Panc1 (cell line): Measurements from ENCODE around the gene ENPP1. TPM values are rescaled to one million over a fixed set of nuclear protein-coding genes. Genes with fewer than 3 reads are reported as not detected.

ENCODE experiments used
- ATAC-seq: fragments of 200-7000 bp; cut with Tn5 transposase; 2 replicates; pipeline ENCODE4 v1.9.1; 2020; ENCODE audit warnings: mild to moderate bottlenecking, moderate library complexity
- BruUV-seq: library from RNA; stranded (reverse); fragments of 400-500 nt; replicated peaks from 2 replicates; lab custom pipeline; 2021; lab: Mats Ljungman, UMichigan
- CTCF ChIA-PET: fragments of 300-600 bp; sonication (Branson Sonifier 250); formaldehyde crosslinking; loops from one replicate; lab custom pipeline; 2022; ENCODE audit warnings: antibody characterized with exemption; lab: Charles Lee
- POLR2A ChIA-PET: fragments of 300-600 bp; sonication (Branson Sonifier 250); formaldehyde crosslinking; loops from one replicate; lab custom pipeline; 2022; ENCODE audit warnings: antibody characterized with exemption; lab: Charles Lee
- DNase-seq: peaks from one replicate; pipeline ENCODE4 v3.0.0-alpha.2; 2010; ENCODE audit warnings: low read depth, low spot score
- H3K27ac ChIP-seq: 2 replicates; pipeline ENCODE4 v1.5.1; 2011; ENCODE audit warnings: mild to moderate bottlenecking, low read length, inconsistent platforms
- H3K27me3 ChIP-seq: fragments of 200-500 bp; sonication (Bioruptor generic); 2 replicates; pipeline ENCODE4 v1.6.0; 2014; ENCODE audit warnings: low read length, inconsistent platforms; ENCODE audit not compliant: control insufficient read depth, insufficient read depth
- H3K36me3 ChIP-seq: fragments of 200-500 bp; sonication (Bioruptor generic); 2 replicates; pipeline ENCODE4 v1.5.1; 2014; ENCODE audit warnings: inconsistent platforms, mild to moderate bottlenecking, low read length, moderate library complexity; ENCODE audit not compliant: control insufficient read depth, insufficient read depth
- H3K4me1 ChIP-seq: 2 replicates; pipeline ENCODE4 v1.5.1; 2011; ENCODE audit warnings: inconsistent platforms, mild to moderate bottlenecking, low read length, moderate library complexity; ENCODE audit not compliant: control insufficient read depth, insufficient read depth
- H3K4me3 ChIP-seq, 2 experiments: 2 replicates each; pipeline ENCODE4 v1.5.1; 2011 to 2012; ENCODE audit warnings: low read depth in 2 of 2, low read length in 2 of 2, mild to moderate bottlenecking in 2 of 2, inconsistent platforms in 1 of 2, moderate library complexity in 1 of 2
- H3K9me3 ChIP-seq: fragments of 200-500 bp; sonication (Bioruptor generic); 2 replicates; pipeline ENCODE4 v1.5.1; 2014; ENCODE audit warnings: low read depth, mild to moderate bottlenecking, inconsistent platforms, low read length, moderate library complexity; ENCODE audit not compliant: control insufficient read depth, insufficient read depth
- POLR2AphosphoS5 ChIP-seq: IDR thresholded peaks from 2 replicates; pipeline ENCODE4 v1.6.1; 2012; ENCODE audit warnings: mild to moderate bottlenecking, low read depth, low read length, moderate library complexity
- SIN3A ChIP-seq: IDR thresholded peaks from 2 replicates; pipeline ENCODE4 v1.6.1; 2012; ENCODE audit warnings: low read depth, mild to moderate bottlenecking, low read length, moderate library complexity, borderline replicate concordance; ENCODE audit not compliant: insufficient read depth
- TCF7L2 ChIP-seq: IDR thresholded peaks from 2 replicates; pipeline ENCODE4 v1.6.1; 2011; ENCODE audit warnings: mild to moderate bottlenecking, low read depth, low read length, inconsistent platforms
- in situ Hi-C: cut with HindIII; loops from 2 replicates; pipeline ENCODE4 v1.10.0; 2016; ENCODE audit warnings: low sequenced_read_pairs, low pct_unique_long_range_greater_than_20kb
- intact Hi-C: fragments of 100-400 bp; cut with micrococcal nuclease; formaldehyde crosslinking; loops from one replicate; pipeline ENCODE4 v1.10.0; 2022; ENCODE audit not compliant: unreplicated experiment
- total RNA-seq: library from RNA; stranded (reverse); gene quantifications from one replicate; pipeline ENCODE4 v1.2.1, GENCODE V29; 2021; ENCODE audit not compliant: unreplicated experiment
- TF ChIP-seq, protein P1 (sequence below), 2 experiments: IDR thresholded peaks; 2 replicates each; pipeline ENCODE4 v1.6.1; 2011 to 2012; ENCODE audit warnings: low read depth in 2 of 2, control low read depth in 1 of 2, low read length in 1 of 2, mild to moderate bottlenecking in 1 of 2, moderate library complexity in 1 of 2; ENCODE audit not compliant: insufficient read depth in 1 of 2
- TF ChIP-seq, protein P2 (sequence below): fragments of 450-650 bp; IDR thresholded peaks from 2 replicates; pipeline ENCODE4 v1.5.1; 2017; ENCODE audit warnings: mild to moderate bottlenecking

The ENPP1 gene
- total RNA-seq, 1 experiment from 2014 or later = 6.8 TPM

DNA sequence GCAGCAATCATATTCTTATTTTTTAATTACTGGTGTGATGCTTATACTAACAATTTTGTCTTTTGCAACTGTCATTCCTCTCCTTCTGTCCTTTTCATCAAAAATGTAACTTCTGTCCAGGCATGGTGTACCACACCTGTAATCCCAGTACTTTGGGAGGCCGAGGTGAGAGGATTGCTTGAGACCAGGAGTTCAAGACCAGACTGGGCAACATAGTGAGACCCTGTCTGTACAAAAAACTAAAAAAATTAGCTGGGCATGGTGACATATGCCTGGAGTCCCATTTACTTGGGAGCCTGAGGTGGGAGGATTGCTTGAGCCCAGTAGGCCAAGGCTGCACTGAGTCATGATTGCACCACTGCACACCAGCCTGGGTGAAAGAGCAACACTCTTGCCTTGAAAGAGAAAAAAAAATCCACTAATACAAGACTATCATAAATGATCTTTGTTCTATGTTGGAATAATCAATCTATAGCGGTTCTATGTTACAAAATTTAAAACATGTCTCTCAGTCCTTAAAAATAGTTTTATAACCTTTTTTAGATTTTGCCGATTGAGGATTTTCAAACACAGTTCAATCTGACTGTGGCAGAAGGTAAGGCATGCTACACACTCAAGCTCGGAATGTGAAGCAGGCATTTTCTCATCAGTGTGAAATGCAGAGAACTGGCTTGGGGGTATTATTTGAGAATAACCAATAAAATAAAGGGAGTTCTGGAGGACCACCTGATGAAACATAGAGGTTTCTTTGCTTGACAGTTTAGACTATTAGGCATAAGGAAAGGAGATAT is 70.4 kb downstream of the ENPP1 start:
- BruUV-seq = no TSS peak
- ChIA-PET CTCF (no interaction called here), POLR2A (no interaction called here)
- TF ChIP-seq POLR2AphosphoS5 (no peak), SIN3A (no peak), TCF7L2 (no peak)
- TF ChIP-seq, protein P1, sequence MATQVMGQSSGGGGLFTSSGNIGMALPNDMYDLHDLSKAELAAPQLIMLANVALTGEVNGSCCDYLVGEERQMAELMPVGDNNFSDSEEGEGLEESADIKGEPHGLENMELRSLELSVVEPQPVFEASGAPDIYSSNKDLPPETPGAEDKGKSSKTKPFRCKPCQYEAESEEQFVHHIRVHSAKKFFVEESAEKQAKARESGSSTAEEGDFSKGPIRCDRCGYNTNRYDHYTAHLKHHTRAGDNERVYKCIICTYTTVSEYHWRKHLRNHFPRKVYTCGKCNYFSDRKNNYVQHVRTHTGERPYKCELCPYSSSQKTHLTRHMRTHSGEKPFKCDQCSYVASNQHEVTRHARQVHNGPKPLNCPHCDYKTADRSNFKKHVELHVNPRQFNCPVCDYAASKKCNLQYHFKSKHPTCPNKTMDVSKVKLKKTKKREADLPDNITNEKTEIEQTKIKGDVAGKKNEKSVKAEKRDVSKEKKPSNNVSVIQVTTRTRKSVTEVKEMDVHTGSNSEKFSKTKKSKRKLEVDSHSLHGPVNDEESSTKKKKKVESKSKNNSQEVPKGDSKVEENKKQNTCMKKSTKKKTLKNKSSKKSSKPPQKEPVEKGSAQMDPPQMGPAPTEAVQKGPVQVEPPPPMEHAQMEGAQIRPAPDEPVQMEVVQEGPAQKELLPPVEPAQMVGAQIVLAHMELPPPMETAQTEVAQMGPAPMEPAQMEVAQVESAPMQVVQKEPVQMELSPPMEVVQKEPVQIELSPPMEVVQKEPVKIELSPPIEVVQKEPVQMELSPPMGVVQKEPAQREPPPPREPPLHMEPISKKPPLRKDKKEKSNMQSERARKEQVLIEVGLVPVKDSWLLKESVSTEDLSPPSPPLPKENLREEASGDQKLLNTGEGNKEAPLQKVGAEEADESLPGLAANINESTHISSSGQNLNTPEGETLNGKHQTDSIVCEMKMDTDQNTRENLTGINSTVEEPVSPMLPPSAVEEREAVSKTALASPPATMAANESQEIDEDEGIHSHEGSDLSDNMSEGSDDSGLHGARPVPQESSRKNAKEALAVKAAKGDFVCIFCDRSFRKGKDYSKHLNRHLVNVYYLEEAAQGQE (IDR thresholded peaks at IDR 0.05; ENCODE audit: insufficient read depth in 1 of 2, low read depth in 2 of 2, low read length in 1 of 2) = no peak
- TF ChIP-seq, protein P2, sequence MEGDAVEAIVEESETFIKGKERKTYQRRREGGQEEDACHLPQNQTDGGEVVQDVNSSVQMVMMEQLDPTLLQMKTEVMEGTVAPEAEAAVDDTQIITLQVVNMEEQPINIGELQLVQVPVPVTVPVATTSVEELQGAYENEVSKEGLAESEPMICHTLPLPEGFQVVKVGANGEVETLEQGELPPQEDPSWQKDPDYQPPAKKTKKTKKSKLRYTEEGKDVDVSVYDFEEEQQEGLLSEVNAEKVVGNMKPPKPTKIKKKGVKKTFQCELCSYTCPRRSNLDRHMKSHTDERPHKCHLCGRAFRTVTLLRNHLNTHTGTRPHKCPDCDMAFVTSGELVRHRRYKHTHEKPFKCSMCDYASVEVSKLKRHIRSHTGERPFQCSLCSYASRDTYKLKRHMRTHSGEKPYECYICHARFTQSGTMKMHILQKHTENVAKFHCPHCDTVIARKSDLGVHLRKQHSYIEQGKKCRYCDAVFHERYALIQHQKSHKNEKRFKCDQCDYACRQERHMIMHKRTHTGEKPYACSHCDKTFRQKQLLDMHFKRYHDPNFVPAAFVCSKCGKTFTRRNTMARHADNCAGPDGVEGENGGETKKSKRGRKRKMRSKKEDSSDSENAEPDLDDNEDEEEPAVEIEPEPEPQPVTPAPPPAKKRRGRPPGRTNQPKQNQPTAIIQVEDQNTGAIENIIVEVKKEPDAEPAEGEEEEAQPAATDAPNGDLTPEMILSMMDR = no peak
- no peak overlapping the region for H3K4me3 ChIP-seq
- H3K27me3 ChIP-seq = no peaks in the 10 kb centered on the region
- ATAC-seq = no peak
- no peak for DNase-seq
- no peaks in the 10 kb centered on the region for H3K4me1 ChIP-seq
- intact Hi-C loops (no loop called here), in situ Hi-C loops (no loop called here)
- H3K36me3 ChIP-seq = no peaks in the 10 kb centered on the region
- no peak overlapping the region for H3K27ac ChIP-seq
- H3K9me3 ChIP-seq = no peaks in the 10 kb centered on the region

DNA sequence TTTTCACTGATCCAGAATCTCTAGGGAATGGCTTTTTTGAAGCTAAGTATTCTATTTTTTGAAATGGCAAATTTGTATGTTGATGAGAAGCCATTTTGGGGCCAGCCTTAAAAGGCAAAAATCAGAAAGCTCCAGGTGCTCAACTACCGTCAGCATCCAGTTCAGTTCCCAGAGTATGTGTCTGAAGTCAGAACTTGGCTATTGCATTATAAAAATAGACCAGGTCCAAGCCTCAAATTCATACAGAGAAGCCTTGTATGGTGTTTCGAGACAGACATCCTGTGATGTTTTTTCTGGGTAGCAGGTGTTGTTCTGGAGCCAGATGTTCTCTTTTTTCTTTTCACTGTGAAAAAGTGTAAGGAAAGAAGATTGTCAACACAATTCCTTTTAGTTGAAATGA is 75.2 kb downstream of the ENPP1 start:
- no peaks in the 10 kb centered on the region for H3K4me1 ChIP-seq
- no peaks in the 10 kb centered on the region for H3K9me3 ChIP-seq
- H3K4me3 ChIP-seq = no peak overlapping the region
- no TSS peak for BruUV-seq
- H3K36me3 ChIP-seq = no peaks in the 10 kb centered on the region
- DNase-seq (no peak), ATAC-seq (no peak)
- ChIA-PET CTCF (no interaction called here), POLR2A (interaction anchor here (0.7 kb wide), 1 partner anchor 10 kb away, joined by 5 read pairs; no protein-coding TSS in a partner anchor)
- in situ Hi-C loops (no loop called here), intact Hi-C loops (no loop called here)
- no peaks in the 10 kb centered on the region for H3K27me3 ChIP-seq
- TF ChIP-seq POLR2AphosphoS5 (no peak), SIN3A (no peak), TCF7L2 (no peak)
- TF ChIP-seq, protein P2 = no peak
- TF ChIP-seq, protein P1 (IDR thresholded peaks at IDR 0.05; ENCODE audit: insufficient read depth in 1 of 2, low read depth in 2 of 2, low read length in 1 of 2) = no peak
- no peak overlapping the region for H3K27ac ChIP-seq
